MCF 10A (cell line): Measurements from ENCODE around the gene ECHDC1. TPM values are rescaled to one million over a fixed set of nuclear protein-coding genes. Genes with fewer than 3 reads are reported as not detected.

ENCODE experiments used
- BruUV-seq: library from RNA; stranded (reverse); fragments of 400-500 nt; replicated peaks from 2 replicates; lab custom pipeline; 2021; lab: Mats Ljungman, UMichigan
- CTCF ChIA-PET: fragments of 300-600 bp; sonication (Branson Sonifier 250); formaldehyde crosslinking; extraction: SDS; loops from one replicate; lab custom pipeline; 2021; ENCODE audit warnings: antibody characterized with exemption, inconsistent platforms; lab: Yijun Ruan, JAX
- POLR2A ChIA-PET: fragments of 300-600, 350-650 bp; sonication (Branson Sonifier 250); formaldehyde crosslinking; extraction: SDS; loops from one replicate; lab custom pipeline; 2020; ENCODE audit warnings: antibody characterized with exemption, inconsistent platforms; lab: Yijun Ruan, JAX
- DNase-seq: peaks from one replicate; pipeline ENCODE4 v3.0.0-alpha.2; 2018; ENCODE audit not compliant: unreplicated experiment
- H3K27ac Mint-ChIP-seq: one replicate; pipeline ENCODE4 v1.8.0; 2022; ENCODE audit warnings: mild to moderate bottlenecking, low read depth, mixed read lengths; ENCODE audit not compliant: unreplicated experiment
- H3K27me3 Mint-ChIP-seq: one replicate; pipeline ENCODE4 v1.8.0; 2022; ENCODE audit warnings: mixed read lengths; ENCODE audit not compliant: insufficient read depth, unreplicated experiment
- H3K36me3 Mint-ChIP-seq: one replicate; pipeline ENCODE4 v1.8.0; 2022; ENCODE audit warnings: mild to moderate bottlenecking, moderate library complexity, mixed read lengths; ENCODE audit not compliant: insufficient read depth, unreplicated experiment
- H3K4me1 Mint-ChIP-seq: one replicate; pipeline ENCODE4 v1.8.0; 2022; ENCODE audit warnings: mixed read lengths; ENCODE audit not compliant: insufficient read depth, unreplicated experiment
- H3K4me3 Mint-ChIP-seq: one replicate; pipeline ENCODE4 v1.8.0; 2022; ENCODE audit warnings: mild to moderate bottlenecking, moderate library complexity, mixed read lengths; ENCODE audit not compliant: unreplicated experiment
- H3K9me3 Mint-ChIP-seq: one replicate; pipeline ENCODE4 v1.8.0; 2022; ENCODE audit warnings: mixed read lengths; ENCODE audit not compliant: unreplicated experiment
- CTCF ChIP-seq: fragments of 200-600 bp; IDR thresholded peaks from one replicate; pipeline ENCODE4 v1.8.0; 2022; ENCODE audit warnings: antibody characterized with exemption, mild to moderate bottlenecking; ENCODE audit not compliant: unreplicated experiment
- intact Hi-C: fragments of 100-400 bp; cut with micrococcal nuclease; formaldehyde crosslinking; loops from 2 replicates; pipeline ENCODE4 v1.14.1; 2022
- total RNA-seq: library from RNA; stranded (reverse); gene quantifications from 2 replicates; pipeline ENCODE4 v1.2.3, GENCODE V29; 2022

ECHDC1 gene
- total RNA-seq, 1 experiment from 2014 or later, result 70.7 TPM

- no peak for DNase-seq
- no peak for TF ChIP-seq CTCF
- Mint-ChIP-seq H3K4me3 (no peak overlapping the region), H3K4me1 (no peaks in the 10 kb centered on the region), H3K27me3 (peaks cover 46% of the 10 kb centered on the region), H3K27ac (no peak overlapping the region), H3K9me3 (no peaks in the 10 kb centered on the region), H3K36me3 (no peaks in the 10 kb centered on the region)
- ChIA-PET CTCF (interaction anchor here (1.0 kb wide), 1 partner anchor 23 kb away, joined by 7 read pairs; the partner anchor contains the start of gene RNF146), POLR2A (interaction anchor here (1.0 kb wide), 1 partner anchor 1248 kb away, joined by 4 read pairs; no protein-coding TSS in a partner anchor)
- BruUV-seq, result no TSS peak
- intact Hi-C loops, result no loop called here
These were observed 99.9 kb downstream of the ECHDC1 start for GRCh38 chr6:127243501-127243900.

Other genes starting within 250 kb of the ECHDC1 start
- not detected in 2 replicates for gene RSPO3, start 224.9 kb downstream of the ECHDC1 start, total RNA-seq
- gene RNF146, start 76.7 kb downstream of the ECHDC1 start, total RNA-seq, result 42.0 and 42.4 TPM in 2 replicates
- gene KIAA0408, start 115.8 kb upstream of the ECHDC1 start, total RNA-seq, result not detected in 2 replicates
- gene C6orf58, start 233.6 kb upstream of the ECHDC1 start, total RNA-seq, result not detected in 2 replicates